ACHN (cell line): ENCODE data around the gene SF3B3.
"Not testable (repeated sequence)": the region's sequence is repeated elsewhere in the genome, so short reads cannot be mapped to it uniquely, and the experiment has no call there.

Experiments used
- DNase-seq: peaks from one replicate; pipeline ENCODE4 v3.0.0-alpha.2; 2015
- in situ Hi-C: cut with HindIII; loops from 2 replicates; pipeline ENCODE4 v1.10.0; 2017; ENCODE audit warnings: low sequenced_read_pairs, low pct_ligation_motif_present, low pct_unique_long_range_greater_than_20kb

Gene SF3B3

GRCh38 chr16:70496513-70496912 is 27.1 kb upstream of the SF3B3 start:
- DNase-seq: no peak
- in situ Hi-C loops: no loop called here

- in situ Hi-C loops: no loop called here
- no peak for DNase-seq
Measured at GRCh38 chr16:70508752-70509151, 14.9 kb upstream of the SF3B3 start.

GRCh38 chr16:70510216-70510615 is 13.4 kb upstream of the SF3B3 start:
- in situ Hi-C loops: no loop called here
- no peak for DNase-seq

- in situ Hi-C loops: no loop called here
- DNase-seq: no peak
Measured at GRCh38 chr16:70511833-70512232, 11.8 kb upstream of the SF3B3 start.

- in situ Hi-C loops: no loop called here
- peak; percentile 19 for DNase-seq
Measured at GRCh38 chr16:70512456-70512855, 11.2 kb upstream of the SF3B3 start.

- in situ Hi-C loops: no loop called here
- DNase-seq: peak; percentile 25
Measured at GRCh38 chr16:70520612-70521297, 2.9 kb upstream of the SF3B3 start.

- in situ Hi-C loops: no loop called here
Measured at GRCh38 chr16:70522216-70523075, 1.2 kb upstream of the SF3B3 start.

GRCh38 chr16:70523076-70523742 is 407 bp upstream of the SF3B3 start, which contains the start of gene COG4:
TSS of gene COG4 (minus strand) at chr16:70523554. CDS start at chr16:70523543, 11 bp downstream.
- in situ Hi-C loops: no loop called here
- peak; percentile 90 for DNase-seq

More at GRCh38 chr16:70522216-70523075, 1.2 kb upstream of the SF3B3 start:
- DNase-seq: no peak

GRCh38 chr16:70524399-70524825 is 796 bp downstream of the SF3B3 start:
- in situ Hi-C loops: not testable (repeated sequence)
- DNase-seq: peak; percentile 43

- DNase-seq: no peak
- in situ Hi-C loops: no loop called here
Measured at GRCh38 chr16:70526403-70526802, 2.8 kb downstream of the SF3B3 start.

- DNase-seq: no peak
- in situ Hi-C loops: no loop called here
Measured at GRCh38 chr16:70527315-70527996, 3.8 kb downstream of the SF3B3 start.

GRCh38 chr16:70529051-70529777 is 5.6 kb downstream of the SF3B3 start:
- DNase-seq: peak; percentile 82
- in situ Hi-C loops: no loop called here

GRCh38 chr16:70529954-70530353 is 6.3 kb downstream of the SF3B3 start:
- DNase-seq, in situ Hi-C loops: not testable (repeated sequence)

GRCh38 chr16:70534971-70535370 is 11.4 kb downstream of the SF3B3 start:
- no peak for DNase-seq
- in situ Hi-C loops: no loop called here

GRCh38 chr16:70540994-70541393 is 17.4 kb downstream of the SF3B3 start:
- no peak for DNase-seq
- in situ Hi-C loops: no loop called here

- DNase-seq: no peak
- in situ Hi-C loops: no loop called here
Measured at GRCh38 chr16:70544548-70544947, 20.9 kb downstream of the SF3B3 start.

- no peak for DNase-seq
- in situ Hi-C loops: no loop called here
Measured at GRCh38 chr16:70548936-70549335, 25.3 kb downstream of the SF3B3 start.

- in situ Hi-C loops: loop anchor here (25.0 kb wide), 1 partner anchor 212 kb away; no protein-coding TSS in a partner anchor
- DNase-seq: no peak
Measured at GRCh38 chr16:70550082-70550481, 26.5 kb downstream of the SF3B3 start.
